ENCODE results near the gene HLA-DQA2.
"Not testable (repeated sequence)": the region's sequence is repeated elsewhere in the genome, so short reads cannot be mapped to it uniquely, and the experiment has no call there.

Gene HLA-DQA2

DNA sequence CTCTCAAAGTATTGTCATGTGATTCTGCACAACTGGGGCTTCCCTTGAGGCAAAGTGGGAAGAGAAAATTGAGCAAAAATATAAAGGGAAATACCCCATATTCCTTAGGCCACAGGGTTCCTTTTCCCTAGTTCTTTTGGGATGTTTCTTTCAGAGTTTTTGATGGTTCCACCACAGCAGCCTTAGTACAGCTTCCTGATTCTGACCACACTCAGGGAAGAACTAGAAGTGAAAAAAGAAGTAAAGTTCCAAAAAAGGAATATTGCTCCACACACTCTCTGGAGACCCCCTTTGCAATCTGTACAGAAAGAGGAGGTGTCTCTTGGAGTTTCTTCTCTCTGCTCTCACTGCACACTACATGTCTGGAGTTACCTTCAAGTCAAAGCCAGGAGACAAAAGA lies 27.9 kb upstream of the HLA-DQA2 start:
- H3K4me3 ChIP-seq (ENCODE audit: low read depth, low read length), result no peak overlapping the region
- no peak for DNase-seq (ENCODE audit: low read depth)
- no peak for TF ChIP-seq CTCF (conservative IDR thresholded peaks at IDR 0.05; ENCODE audit: low read depth, low read length)

DNA sequence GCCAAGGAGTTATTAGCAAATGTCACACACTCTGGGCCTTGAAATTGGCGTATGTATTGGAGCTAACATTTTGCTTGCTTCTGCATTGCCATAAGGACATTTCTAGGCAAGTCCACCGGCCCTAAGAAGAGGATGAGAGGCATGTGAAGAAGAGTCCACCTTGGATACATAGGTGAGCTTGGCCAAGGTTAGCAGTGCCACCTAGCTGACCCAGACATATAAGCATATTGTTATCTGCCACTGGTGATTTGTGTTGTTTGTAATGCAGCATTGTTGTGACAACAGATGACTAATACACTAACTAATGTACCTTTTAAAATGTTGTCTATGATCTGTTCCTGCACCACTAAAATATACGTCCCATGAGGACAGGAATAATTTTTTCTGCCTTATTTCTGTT lies 24.8 kb upstream of the HLA-DQA2 start:
- TF ChIP-seq CTCF (conservative IDR thresholded peaks at IDR 0.05; ENCODE audit: low read depth, low read length), result no peak
- DNase-seq (ENCODE audit: low read depth), result no peak

GRCh38 chr6:32718879-32719278 lies 22.3 kb upstream of the HLA-DQA2 start:
- no peak for TF ChIP-seq CTCF (conservative IDR thresholded peaks at IDR 0.05; ENCODE audit: low read depth, low read length)
- no peak for DNase-seq (ENCODE audit: low read depth)
- no peak overlapping the region for H3K4me3 ChIP-seq (ENCODE audit: low read depth, low read length)

More for the DNA sequence above, 24.8 kb upstream of the HLA-DQA2 start:
- no peak overlapping the region for H3K4me3 ChIP-seq (ENCODE audit: low read depth, low read length)

- TF ChIP-seq CTCF (conservative IDR thresholded peaks at IDR 0.05; ENCODE audit: low read depth, low read length), result no peak
- no peak for DNase-seq (ENCODE audit: low read depth)
Measured at GRCh38 chr6:32738126-32738525, 3.1 kb upstream of the HLA-DQA2 start.

DNA sequence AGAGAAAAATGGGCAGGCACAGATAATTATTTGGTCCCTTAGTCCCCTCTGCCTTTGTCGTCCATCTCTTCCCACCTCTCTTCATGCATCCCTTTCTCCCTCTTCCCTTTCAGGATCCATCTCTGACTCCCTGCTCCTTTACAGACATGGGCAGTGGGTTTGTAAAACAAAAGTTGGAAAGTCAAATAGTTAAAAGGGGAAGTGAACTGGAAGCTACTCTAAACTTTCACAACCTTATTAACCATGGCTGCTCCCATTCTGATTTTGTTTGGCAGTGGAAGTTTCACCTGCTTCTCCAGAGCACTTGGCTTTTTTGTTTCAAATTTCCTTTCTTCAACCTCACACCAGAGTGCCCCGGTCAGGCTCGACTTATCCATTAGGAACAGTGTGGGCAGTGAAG lies 1.2 kb downstream of the HLA-DQA2 start:
- no peak for DNase-seq (ENCODE audit: low read depth)
- no peak overlapping the region for H3K4me3 ChIP-seq (ENCODE audit: low read depth, low read length)

More at GRCh38 chr6:32738126-32738525, 3.1 kb upstream of the HLA-DQA2 start:
- H3K4me3 ChIP-seq (ENCODE audit: low read depth, low read length), result no peak overlapping the region

GRCh38 chr6:32744776-32745175 lies 3.6 kb downstream of the HLA-DQA2 start:
- no peak overlapping the region for H3K4me3 ChIP-seq (ENCODE audit: low read depth, low read length)
- no peak for DNase-seq (ENCODE audit: low read depth)
- no peak for TF ChIP-seq CTCF (conservative IDR thresholded peaks at IDR 0.05; ENCODE audit: low read depth, low read length)

More for the DNA sequence above, 1.2 kb downstream of the HLA-DQA2 start:
- no peak for TF ChIP-seq CTCF (conservative IDR thresholded peaks at IDR 0.05; ENCODE audit: low read depth, low read length)

DNA sequence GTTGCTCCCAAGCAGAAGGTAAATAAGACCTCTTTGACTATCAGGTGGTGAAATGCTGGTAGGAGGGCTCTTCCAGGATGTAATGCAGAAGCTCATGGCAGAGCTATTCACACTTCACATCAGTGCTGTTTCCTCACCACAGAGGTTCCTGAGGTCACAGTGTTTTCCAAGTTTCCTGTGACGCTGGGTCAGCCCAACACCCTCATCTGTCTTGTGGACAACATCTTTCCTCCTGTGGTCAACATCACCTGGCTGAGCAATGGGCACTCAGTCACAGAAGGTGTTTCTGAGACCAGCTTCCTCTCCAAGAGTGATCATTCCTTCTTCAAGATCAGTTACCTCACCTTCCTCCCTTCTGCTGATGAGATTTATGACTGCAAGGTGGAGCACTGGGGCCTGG lies 4.5 kb downstream of the HLA-DQA2 start:
- H3K4me3 ChIP-seq (ENCODE audit: low read depth, low read length); DNase-seq (ENCODE audit: low read depth): not testable (repeated sequence)

DNA sequence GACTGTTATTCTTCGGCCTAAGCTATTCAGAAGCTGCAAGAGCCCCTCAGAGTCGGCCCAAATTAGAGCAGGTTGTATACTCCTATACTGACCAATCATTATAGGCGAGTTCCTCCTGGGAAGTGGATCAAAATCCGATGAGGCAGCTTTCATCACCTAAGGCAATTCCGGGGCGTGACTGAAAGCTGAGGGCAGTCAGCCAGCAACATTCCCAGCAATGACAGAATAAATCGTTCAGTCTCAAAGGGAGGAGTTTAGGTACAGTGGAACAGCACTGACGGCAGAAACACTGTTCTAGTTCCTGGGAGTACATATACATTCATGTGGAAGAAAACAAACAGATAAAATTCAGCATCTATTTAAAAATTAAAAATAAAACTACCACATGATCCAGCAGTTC lies 11.4 kb downstream of the HLA-DQA2 start:
- DNase-seq (ENCODE audit: low read depth), result no peak
- TF ChIP-seq CTCF (conservative IDR thresholded peaks at IDR 0.05; ENCODE audit: low read depth, low read length), result no peak
- H3K4me3 ChIP-seq (ENCODE audit: low read depth, low read length), result no peak overlapping the region
